BJ (cell line): ENCODE measurements around the gene TRAF2. TPM values are rescaled to one million over a fixed set of nuclear protein-coding genes. Genes with fewer than 3 reads are reported as not detected.
"Not testable (repeated sequence)": the region's sequence is repeated elsewhere in the genome, so short reads cannot be mapped to it uniquely, and the experiment has no call there.

Source experiments
- CTCF ChIA-PET: fragments of 350-600 bp; formaldehyde crosslinking; extraction: SDS; loops from one replicate; lab custom pipeline; 2021; ENCODE audit warnings: antibody characterized with exemption, inconsistent platforms; lab: Yijun Ruan, JAX
- POLR2A ChIA-PET: fragments of 300-600 bp; sonication (Branson Sonifier 250); formaldehyde crosslinking; extraction: SDS; loops from one replicate; lab custom pipeline; 2021; ENCODE audit warnings: antibody characterized with exemption; lab: Charles Lee
- DNase-seq: peaks from one replicate; pipeline ENCODE4 v3.0.0-alpha.2; 2011; ENCODE audit warnings: low read depth
- H3K27me3 ChIP-seq: 2 replicates; pipeline ENCODE4 v1.6.0; 2011; ENCODE audit warnings: low read length; ENCODE audit not compliant: control insufficient read depth, insufficient read depth
- H3K36me3 ChIP-seq: 2 replicates; pipeline ENCODE4 v1.5.1; 2011; ENCODE audit warnings: low read length; ENCODE audit not compliant: control insufficient read depth, insufficient read depth
- H3K4me3 ChIP-seq: 2 replicates; pipeline ENCODE4 v1.5.1; 2011; ENCODE audit warnings: low read depth, mild to moderate bottlenecking, control low read depth, low read length
- polyA plus RNA-seq: library from polyadenylated mRNA; depleted of rRNA; stranded (reverse); fragments of >200 nt; gene quantifications from 2 replicates; pipeline ENCODE4 v1.2.3, GENCODE V29; 2011
- TF ChIP-seq, protein P1 (sequence below): IDR thresholded peaks from 2 replicates; pipeline ENCODE4 v1.5.1; 2011; ENCODE audit warnings: low read depth, mild to moderate bottlenecking, control low read depth, inconsistent platforms, low read length, moderate library complexity; ENCODE audit not compliant: insufficient read depth

TRAF2 gene
- polyA plus RNA-seq, 1 experiment = 13.6 TPM

DNA sequence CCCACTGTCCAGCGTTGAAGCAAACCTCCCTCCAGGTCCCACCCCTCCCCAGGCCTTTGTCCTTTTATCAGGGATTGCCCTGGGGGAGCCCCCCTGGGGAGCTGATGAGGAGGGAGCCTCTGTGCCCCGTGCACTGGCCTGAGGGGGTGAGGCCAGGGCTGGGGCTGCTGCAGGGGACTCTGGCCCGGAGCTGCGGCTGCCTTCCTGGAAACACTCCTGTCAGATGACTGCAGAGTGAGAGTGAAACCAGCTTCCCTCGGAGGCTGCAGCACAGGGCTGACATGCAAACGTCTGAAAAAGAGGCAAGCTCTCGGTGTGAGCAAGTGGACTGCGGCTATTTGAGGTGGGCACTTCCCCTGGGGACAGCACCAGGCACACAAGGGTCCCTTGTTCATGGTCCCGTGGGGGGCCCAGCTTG is 4.6 kb upstream of the TRAF2 start:
- no peaks in the 10 kb centered on the region for H3K36me3 ChIP-seq
- POLR2A ChIA-PET = no interaction called here
- TF ChIP-seq, protein P1, sequence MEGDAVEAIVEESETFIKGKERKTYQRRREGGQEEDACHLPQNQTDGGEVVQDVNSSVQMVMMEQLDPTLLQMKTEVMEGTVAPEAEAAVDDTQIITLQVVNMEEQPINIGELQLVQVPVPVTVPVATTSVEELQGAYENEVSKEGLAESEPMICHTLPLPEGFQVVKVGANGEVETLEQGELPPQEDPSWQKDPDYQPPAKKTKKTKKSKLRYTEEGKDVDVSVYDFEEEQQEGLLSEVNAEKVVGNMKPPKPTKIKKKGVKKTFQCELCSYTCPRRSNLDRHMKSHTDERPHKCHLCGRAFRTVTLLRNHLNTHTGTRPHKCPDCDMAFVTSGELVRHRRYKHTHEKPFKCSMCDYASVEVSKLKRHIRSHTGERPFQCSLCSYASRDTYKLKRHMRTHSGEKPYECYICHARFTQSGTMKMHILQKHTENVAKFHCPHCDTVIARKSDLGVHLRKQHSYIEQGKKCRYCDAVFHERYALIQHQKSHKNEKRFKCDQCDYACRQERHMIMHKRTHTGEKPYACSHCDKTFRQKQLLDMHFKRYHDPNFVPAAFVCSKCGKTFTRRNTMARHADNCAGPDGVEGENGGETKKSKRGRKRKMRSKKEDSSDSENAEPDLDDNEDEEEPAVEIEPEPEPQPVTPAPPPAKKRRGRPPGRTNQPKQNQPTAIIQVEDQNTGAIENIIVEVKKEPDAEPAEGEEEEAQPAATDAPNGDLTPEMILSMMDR = no peak
- CTCF ChIA-PET = interaction anchor here (0.8 to 1.4 kb wide), 4 partner anchors 9 to 55 kb away, joined by 3 to 5 read pairs (median 3); no protein-coding TSS in a partner anchor
- no peak for DNase-seq
- H3K4me3 ChIP-seq = no peak overlapping the region
- no peaks in the 10 kb centered on the region for H3K27me3 ChIP-seq

DNA sequence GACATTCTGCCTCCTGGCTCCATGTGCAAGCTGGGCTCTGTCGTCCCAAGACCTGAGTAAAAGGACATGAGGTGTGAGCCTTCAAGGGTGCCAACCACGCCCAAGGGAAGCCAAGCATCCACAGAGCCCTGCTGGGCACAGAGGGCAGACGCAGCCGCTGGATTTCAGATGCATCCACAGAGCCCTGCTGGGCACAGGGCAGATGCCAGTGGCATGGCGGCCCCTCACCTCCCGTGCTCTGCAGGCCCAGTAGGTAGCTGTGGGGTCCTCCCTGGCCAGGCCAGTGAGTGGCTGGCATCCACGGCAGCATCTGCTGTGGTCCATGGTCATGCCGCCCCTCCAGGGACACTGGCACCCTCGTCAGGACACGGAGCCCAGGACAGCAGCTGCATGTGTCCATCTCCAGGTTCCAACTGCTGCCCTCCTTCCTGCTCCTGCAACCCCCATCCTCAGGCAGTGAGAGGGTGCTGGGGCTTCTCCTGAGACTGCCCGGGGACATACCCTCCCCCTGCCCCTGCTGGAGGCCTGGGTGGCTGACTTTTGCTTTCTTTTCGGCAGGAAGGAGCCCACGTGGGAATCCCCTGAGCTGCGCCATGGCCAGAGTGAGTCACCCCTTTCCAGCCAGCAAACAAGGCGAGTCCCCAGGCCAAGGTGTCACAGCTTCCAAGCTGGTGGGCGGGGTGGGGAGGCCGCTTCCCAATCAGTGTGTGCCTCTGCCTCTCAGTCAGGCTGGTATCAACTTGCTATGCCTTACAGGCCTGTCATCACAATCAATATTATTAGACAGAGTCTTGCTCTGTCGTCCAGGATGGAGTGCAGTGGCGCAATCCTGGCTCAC is 4.0 kb upstream of the TRAF2 start:
- TF ChIP-seq, protein P1 = no peak
- H3K4me3 ChIP-seq = no peak overlapping the region
- CTCF ChIA-PET = interaction anchor here (1.0 to 1.4 kb wide), 3 partner anchors 10 to 54 kb away, joined by 3 to 5 read pairs (median 3); no protein-coding TSS in a partner anchor
- POLR2A ChIA-PET = no interaction called here
- H3K27me3 ChIP-seq = no peaks in the 10 kb centered on the region
- no peaks in the 10 kb centered on the region for H3K36me3 ChIP-seq
- DNase-seq = no peak

DNA sequence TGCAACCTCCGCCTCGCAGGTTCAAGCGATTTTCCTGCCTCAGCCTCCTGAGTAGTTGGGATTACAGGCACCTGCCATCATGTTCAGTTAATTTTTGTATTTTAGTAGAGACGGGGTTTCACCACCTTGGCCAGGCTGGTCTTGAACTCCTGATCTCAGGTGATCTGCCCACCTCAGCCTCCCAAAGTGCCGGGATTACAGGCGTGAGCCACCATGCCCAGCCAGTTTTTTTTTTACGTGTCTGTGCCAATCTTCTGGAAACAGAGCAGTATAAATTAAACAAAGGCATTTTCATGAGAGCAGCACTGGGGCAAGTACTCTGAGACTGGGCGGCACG is 3.4 kb upstream of the TRAF2 start:
- H3K27me3 ChIP-seq, H3K36me3 ChIP-seq, DNase-seq, CTCF ChIA-PET, POLR2A ChIA-PET, H3K4me3 ChIP-seq: not testable (repeated sequence)

DNA sequence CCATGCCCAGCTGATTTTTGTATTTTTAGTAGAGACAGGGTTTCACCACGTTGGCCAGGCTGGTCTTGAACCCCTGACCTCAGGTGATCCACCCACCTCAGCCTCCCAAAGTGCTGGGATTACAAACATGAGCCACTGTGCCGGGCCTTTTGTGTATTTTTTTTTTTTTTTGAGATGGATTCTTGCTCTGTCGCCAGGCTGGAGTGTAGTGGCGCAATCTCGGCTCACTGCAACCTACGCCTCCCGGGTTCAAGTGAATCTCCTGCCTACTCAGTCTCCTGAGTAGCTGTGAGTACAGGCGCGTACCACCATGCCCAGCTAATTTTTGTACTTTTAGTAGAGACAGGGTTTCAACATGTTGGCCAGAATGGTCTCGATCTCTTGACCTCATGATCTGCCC is 2.6 kb upstream of the TRAF2 start:
- H3K4me3 ChIP-seq, POLR2A ChIA-PET, H3K36me3 ChIP-seq, DNase-seq, H3K27me3 ChIP-seq: not testable (repeated sequence)
- CTCF ChIA-PET = interaction anchor here (0.9 kb wide), 1 partner anchor 146 kb away, joined by 3 read pairs; no protein-coding TSS in a partner anchor

DNA sequence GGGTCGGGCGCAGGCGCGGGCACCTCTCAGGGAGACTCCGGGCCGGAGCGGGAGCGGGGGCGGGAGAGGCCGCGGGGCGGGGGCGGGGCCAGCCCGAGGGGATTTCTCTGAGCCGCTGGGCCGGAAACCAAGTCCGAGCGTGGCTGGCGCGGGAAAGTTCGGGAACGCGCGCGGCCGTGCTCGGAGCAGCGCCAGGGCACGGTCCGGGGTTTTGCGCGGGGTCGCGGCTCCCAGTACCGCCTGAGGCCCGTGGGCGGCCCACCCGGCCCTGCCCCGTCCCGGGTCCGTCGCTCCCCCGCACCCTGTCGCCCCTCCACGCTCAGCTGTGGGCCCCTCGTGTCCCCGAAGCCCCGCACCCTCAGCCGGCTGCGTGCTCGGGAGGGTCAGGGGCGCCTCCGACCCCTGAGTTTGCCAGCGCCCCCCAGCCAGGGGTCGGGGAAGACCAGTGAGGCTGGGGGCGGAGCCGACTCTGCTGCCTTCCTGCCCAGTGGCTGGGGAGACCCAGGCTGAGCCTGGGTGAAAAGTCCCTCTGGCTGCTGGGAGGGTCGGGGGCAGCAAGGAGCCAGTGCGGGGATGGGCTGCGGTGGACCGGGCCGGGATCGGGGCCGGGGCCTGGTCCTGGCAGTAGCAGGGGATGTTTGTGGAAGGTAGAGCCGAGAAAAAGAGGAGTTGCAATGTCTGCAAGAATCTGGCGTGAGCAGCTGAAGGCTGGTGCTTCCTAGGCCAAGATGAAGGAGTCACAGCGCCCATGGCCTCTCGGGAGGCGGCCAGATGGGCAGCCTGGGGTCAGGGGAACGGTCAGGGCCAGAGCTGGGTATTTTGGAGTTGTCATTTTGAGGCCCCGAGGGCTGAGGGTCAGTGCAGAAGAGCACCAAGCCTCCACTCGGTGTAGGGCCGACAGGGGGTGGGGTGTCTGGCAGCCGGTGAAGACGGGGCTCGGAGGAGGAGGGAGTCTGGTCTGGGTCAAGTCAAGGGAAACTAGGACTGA is 588 bp downstream of the TRAF2 start:
- H3K4me3 ChIP-seq = peak overlapping the region; percentile 70
- no peak for DNase-seq
- ChIA-PET POLR2A (interaction anchor here (0.5 to 0.6 kb wide), 2 partner anchors 10 to 108 kb away, joined by 3 to 4 read pairs; no protein-coding TSS in a partner anchor), CTCF (interaction anchor here (1.5 kb wide), 1 partner anchor 45 kb away, joined by 5 read pairs; the partner anchor contains the start of gene AJM1)
- no peaks in the 10 kb centered on the region for H3K27me3 ChIP-seq
- TF ChIP-seq, protein P1 = no peak
- H3K36me3 ChIP-seq = peaks cover 2% of the 10 kb centered on the region; the same call in 1 of the 2 replicates

DNA sequence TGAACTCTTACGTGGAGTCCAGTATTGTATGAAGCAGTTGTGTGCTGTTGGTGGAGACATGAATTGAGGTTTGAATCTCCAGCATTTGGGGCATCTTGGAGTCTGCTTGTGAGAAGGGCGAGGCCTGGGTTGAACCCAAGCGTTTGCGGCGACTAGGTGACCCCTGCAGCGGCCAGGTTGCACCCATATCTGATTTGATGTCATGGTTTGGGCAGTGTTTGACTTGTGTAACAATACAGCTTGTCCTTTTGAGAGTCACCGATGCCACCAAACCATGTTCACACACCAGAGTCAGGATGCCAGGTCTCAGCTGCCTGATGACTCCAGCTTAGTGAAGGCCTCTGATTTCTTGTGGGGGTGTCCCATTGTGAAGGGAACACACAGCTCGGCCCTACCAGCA is 2.1 kb downstream of the TRAF2 start:
- TF ChIP-seq, protein P1 = no peak
- POLR2A ChIA-PET = no interaction called here
- CTCF ChIA-PET = no interaction called here
- Histone ChIP-seq H3K27me3 (no peaks in the 10 kb centered on the region), H3K4me3 (no peak overlapping the region), H3K36me3 (peaks cover 4% of the 10 kb centered on the region; the same call in 1 of the 2 replicates)
- DNase-seq = no peak
